ENCODE results near the gene HHLA2. TPM values are rescaled to one million over a fixed set of nuclear protein-coding genes. Genes with fewer than 3 reads are reported as not detected.
"Not testable (repeated sequence)": the region's sequence is repeated elsewhere in the genome, so short reads cannot be mapped to it uniquely, and the experiment has no call there.

Gene HHLA2
- total RNA-seq, 1 experiment from 2014 or later: not detected

GRCh38 chr3:108378153-108378951 is 82.0 kb downstream of the HHLA2 start:
- Histone ChIP-seq H3K4me1 (ENCODE audit: insufficient read depth, low read length) (peaks cover 7% of the 10 kb centered on the region), H4K20me1 (ENCODE audit: low read length) (no peaks in the 10 kb centered on the region), H3K9ac (ENCODE audit: low read length) (no peak overlapping the region), H3K4me2 (ENCODE audit: low read length) (no peak overlapping the region), H3K36me3 (ENCODE audit: low read depth, low read length) (no peaks in the 10 kb centered on the region), H3K79me2 (ENCODE audit: low read length) (no peaks in the 10 kb centered on the region), H3K9me3 (ENCODE audit: low read length) (no peaks in the 10 kb centered on the region), H3K27ac (ENCODE audit: low read length) (no peak overlapping the region), H3K9me2 (replicated peaks; ENCODE audit: low read length) (no peaks in the 10 kb centered on the region), H3K27me3 (ENCODE audit: low read length) (no peaks in the 10 kb centered on the region), H3F3A (ENCODE audit: low read length, unreplicated experiment) (no peaks in the 10 kb centered on the region), H3K4me3 (ENCODE audit: low read length) (no peak overlapping the region), H2AFZ (ENCODE audit: low read length) (no peak overlapping the region)
- no TSS peak for BruUV-seq (replicated peaks)
- ChIA-PET POLR2A (ENCODE audit: unreplicated experiment) (no interaction called here), CTCF (no interaction called here)
- intact Hi-C loops (cut with micrococcal nuclease): no loop called here
- DNase-seq: no peak
- TF ChIP-seq CTCF (conservative IDR thresholded peaks at IDR 0.05; ENCODE audit: low read depth, low read length): no peak
- TF ChIP-seq EZH2 (IDR thresholded peaks at IDR 0.05; ENCODE audit: low read length, unreplicated experiment): no peak
- TF ChIP-seq EZH2phosphoT487 (IDR thresholded peaks at IDR 0.05; ENCODE audit: borderline replicate concordance, low read length): no peak
- no peak for ATAC-seq

GRCh38 chr3:108378952-108379342 is 82.6 kb downstream of the HHLA2 start:
- H3K4me3 ChIP-seq (ENCODE audit: low read length); H3K4me2 ChIP-seq (ENCODE audit: low read length); ATAC-seq; BruUV-seq (replicated peaks); H3K36me3 ChIP-seq (ENCODE audit: low read depth, low read length); H3K79me2 ChIP-seq (ENCODE audit: low read length); POLR2A ChIA-PET (ENCODE audit: unreplicated experiment); H3K27ac ChIP-seq (ENCODE audit: low read length); H3K9ac ChIP-seq (ENCODE audit: low read length); CTCF ChIA-PET; H4K20me1 ChIP-seq (ENCODE audit: low read length); H3K9me3 ChIP-seq (ENCODE audit: low read length); H3K9me2 ChIP-seq (replicated peaks; ENCODE audit: low read length); H3K27me3 ChIP-seq (ENCODE audit: low read length); DNase-seq; intact Hi-C loops (cut with micrococcal nuclease); H2AFZ ChIP-seq (ENCODE audit: low read length); H3F3A ChIP-seq (ENCODE audit: low read length, unreplicated experiment): not testable (repeated sequence)
- H3K4me1 ChIP-seq (ENCODE audit: insufficient read depth, low read length): peaks cover 13% of the 10 kb centered on the region

- Histone ChIP-seq H3K36me3 (ENCODE audit: low read depth, low read length) (no peaks in the 10 kb centered on the region), H3K27ac (ENCODE audit: low read length) (no peak overlapping the region), H2AFZ (ENCODE audit: low read length) (no peak overlapping the region), H3K4me3 (ENCODE audit: low read length) (no peak overlapping the region), H3K9ac (ENCODE audit: low read length) (no peak overlapping the region), H4K20me1 (ENCODE audit: low read length) (no peaks in the 10 kb centered on the region), H3K9me3 (ENCODE audit: low read length) (no peaks in the 10 kb centered on the region), H3F3A (ENCODE audit: low read length, unreplicated experiment) (no peaks in the 10 kb centered on the region), H3K27me3 (ENCODE audit: low read length) (no peaks in the 10 kb centered on the region), H3K4me1 (ENCODE audit: insufficient read depth, low read length) (peaks cover 22% of the 10 kb centered on the region), H3K79me2 (ENCODE audit: low read length) (no peaks in the 10 kb centered on the region), H3K9me2 (replicated peaks; ENCODE audit: low read length) (no peaks in the 10 kb centered on the region), H3K4me2 (ENCODE audit: low read length) (no peak overlapping the region)
- DNase-seq (no peak), ATAC-seq (no peak)
- ChIA-PET CTCF (no interaction called here), POLR2A (ENCODE audit: unreplicated experiment) (no interaction called here)
- intact Hi-C loops (cut with micrococcal nuclease): no loop called here
- TF ChIP-seq EZH2 (IDR thresholded peaks at IDR 0.05; ENCODE audit: low read length, unreplicated experiment): no peak
- no peak for TF ChIP-seq CTCF (conservative IDR thresholded peaks at IDR 0.05; ENCODE audit: low read depth, low read length)
- no peak for TF ChIP-seq EZH2phosphoT487 (IDR thresholded peaks at IDR 0.05; ENCODE audit: borderline replicate concordance, low read length)
- TSS peak; percentile 31 for BruUV-seq (replicated peaks)
These were observed 83.9 kb downstream of the HHLA2 start for GRCh38 chr3:108380128-108380795.

All from PC-3 (cell line).